ENCODE data around the gene DNAI2.

- no peak for TF ChIP-seq EZH2 (IDR thresholded peaks at IDR 0.05)
- no peak for TF ChIP-seq POLR2AphosphoS5 (IDR thresholded peaks at IDR 0.05; ENCODE audit: borderline replicate concordance, low read depth, low read length)
- TF ChIP-seq FOXP2 (optimal IDR thresholded peaks at IDR 0.05; ENCODE audit: control extremely low read depth, extremely low read length, insufficient read depth), result no peak
These were observed 47.8 kb upstream of the DNAI2 start for GRCh38 chr17:74226252-74226651.
